ENCODE measurements around the gene ELMOD2. TPM values are rescaled to one million over a fixed set of nuclear protein-coding genes. Genes with fewer than 3 reads are reported as not detected.

Gene ELMOD2
- total RNA-seq, 2 donors from 2014 or later = 65.5 to 67.9 TPM

DNA sequence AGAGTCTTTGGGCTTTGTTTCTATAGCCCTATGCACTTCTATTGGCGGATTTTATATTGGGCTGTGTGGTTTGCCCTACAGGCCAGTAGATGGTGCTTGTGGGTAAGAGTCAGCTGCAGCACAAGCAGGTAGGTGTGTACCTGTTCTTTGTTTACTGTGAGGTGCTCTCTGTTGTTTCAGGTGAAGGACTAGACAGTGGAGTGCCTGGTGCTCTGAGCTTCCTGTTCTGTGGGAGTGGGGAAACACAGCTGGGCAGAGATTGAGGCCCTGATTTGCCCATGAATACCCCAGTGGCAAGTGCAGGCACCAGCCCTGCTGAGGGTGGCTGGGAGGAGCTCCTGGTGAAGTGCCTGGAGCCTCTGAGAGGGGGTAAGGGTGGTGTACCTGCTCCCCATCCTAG, 71.1 kb downstream of the ELMOD2 start:
- H3K4me3 Mint-ChIP-seq = no peak overlapping the region
- H3K36me3 Mint-ChIP-seq (ENCODE audit: low read depth) = no peaks in the 10 kb centered on the region
- WGBS, 2 experiments (ENCODE audit: insufficient coverage in 1 of 2, insufficient read length in 1 of 2) = 24% methylated on average over 1 of the region's 1 CpG; no CpG with 5 or more reads in 1 of the 2 experiments
- peaks cover 2% of the 10 kb centered on the region for H3K9me3 Mint-ChIP-seq
- Histone ChIP-seq H3K9me3 (ENCODE audit: control insufficient read depth, low read length) (no peaks in the 10 kb centered on the region), H3K9ac (ENCODE audit: extremely low read depth, low read length, poor library complexity, severe bottlenecking) (no peak overlapping the region), H3K27ac (ENCODE audit: low read depth, low read length) (no peak overlapping the region), H3K27me3 (ENCODE audit: control insufficient read depth, insufficient read depth, low read length, poor library complexity, severe bottlenecking) (peaks cover 3% of the 10 kb centered on the region), H3K4me3 (ENCODE audit: low read length) (no peak overlapping the region), H3K36me3 (ENCODE audit: control insufficient read depth, insufficient read depth, low read length) (no peaks in the 10 kb centered on the region), H3K4me1 (ENCODE audit: control insufficient read depth, insufficient read depth, low read length) (no peaks in the 10 kb centered on the region)
- peaks cover 3% of the 10 kb centered on the region for H3K4me1 Mint-ChIP-seq
- TF ChIP-seq CTCF (conservative IDR thresholded peaks at IDR 0.05) = peak; percentile 86
- H3K27me3 Mint-ChIP-seq (ENCODE audit: insufficient read depth) = peaks cover 15% of the 10 kb centered on the region
- peak; percentile 81 for DNase-seq
- no peak overlapping the region for H3K27ac Mint-ChIP-seq

- no peaks in the 10 kb centered on the region for H3K9me3 ChIP-seq (ENCODE audit: control insufficient read depth, low read length)
- Mint-ChIP-seq H3K9me3 (no peaks in the 10 kb centered on the region), H3K4me1 (peaks cover 12% of the 10 kb centered on the region), H3K36me3 (ENCODE audit: low read depth) (no peaks in the 10 kb centered on the region), H3K27me3 (ENCODE audit: insufficient read depth) (no peaks in the 10 kb centered on the region), H3K27ac (no peak overlapping the region), H3K4me3 (no peak overlapping the region)
- H3K4me3 ChIP-seq (ENCODE audit: low read length) = no peak overlapping the region
- no peaks in the 10 kb centered on the region for H3K4me1 ChIP-seq (ENCODE audit: control insufficient read depth, insufficient read depth, low read length)
- no peaks in the 10 kb centered on the region for H3K27me3 ChIP-seq (ENCODE audit: control insufficient read depth, insufficient read depth, low read length, poor library complexity, severe bottlenecking)
- DNase-seq = no peak
- H3K9ac ChIP-seq (ENCODE audit: extremely low read depth, low read length, poor library complexity, severe bottlenecking) = no peak overlapping the region
- H3K36me3 ChIP-seq (ENCODE audit: control insufficient read depth, insufficient read depth, low read length) = no peaks in the 10 kb centered on the region
- 82 to 89% methylated on average over 2 to 8 of the region's 8 CpGs for WGBS, 2 experiments (ENCODE audit: insufficient coverage in 1 of 2, insufficient read length in 1 of 2)
- TF ChIP-seq CTCF (conservative IDR thresholded peaks at IDR 0.05) = no peak
- H3K27ac ChIP-seq (ENCODE audit: low read depth, low read length) = no peak overlapping the region
These were observed 76.4 kb downstream of the ELMOD2 start for GRCh38 chr4:140600408-140600807.

DNA sequence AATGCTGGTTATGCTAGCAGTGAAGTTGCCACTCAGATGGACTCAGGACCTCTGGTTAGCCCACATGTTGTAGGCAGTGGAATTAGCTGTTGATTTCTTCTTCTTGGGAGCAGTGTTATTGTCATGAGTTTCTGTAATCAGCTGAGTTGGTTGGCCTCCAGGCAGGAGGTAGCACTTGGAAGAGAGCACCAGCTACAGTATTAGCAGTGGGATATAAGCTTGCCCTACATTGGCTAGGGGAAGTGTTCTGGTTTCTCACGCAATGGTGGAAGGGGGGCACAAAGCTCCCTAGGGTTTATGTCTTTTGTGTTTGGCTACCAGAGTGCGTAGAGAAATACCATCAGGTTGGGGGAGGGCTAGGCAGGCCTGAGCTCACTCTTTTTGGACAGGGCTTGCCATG, 78.7 kb downstream of the ELMOD2 start:
- H3K4me3 Mint-ChIP-seq = no peak overlapping the region

More for the DNA sequence above, 78.7 kb downstream of the ELMOD2 start:
- WGBS, 2 experiments (ENCODE audit: insufficient coverage in 1 of 2, insufficient read length in 1 of 2) = 80 to 84% methylated on average over 1 to 2 of the region's 2 CpGs
- no peaks in the 10 kb centered on the region for H3K9me3 Mint-ChIP-seq
- H3K36me3 Mint-ChIP-seq (ENCODE audit: low read depth) = no peaks in the 10 kb centered on the region
- Histone ChIP-seq H3K9me3 (ENCODE audit: control insufficient read depth, low read length) (no peaks in the 10 kb centered on the region), H3K36me3 (ENCODE audit: control insufficient read depth, insufficient read depth, low read length) (no peaks in the 10 kb centered on the region), H3K27ac (ENCODE audit: low read depth, low read length) (no peak overlapping the region), H3K9ac (ENCODE audit: extremely low read depth, low read length, poor library complexity, severe bottlenecking) (no peak overlapping the region), H3K27me3 (ENCODE audit: control insufficient read depth, insufficient read depth, low read length, poor library complexity, severe bottlenecking) (no peaks in the 10 kb centered on the region), H3K4me3 (ENCODE audit: low read length) (no peak overlapping the region), H3K4me1 (ENCODE audit: control insufficient read depth, insufficient read depth, low read length) (no peaks in the 10 kb centered on the region)
- no peak overlapping the region for H3K27ac Mint-ChIP-seq
- TF ChIP-seq CTCF (conservative IDR thresholded peaks at IDR 0.05) = no peak
- no peak for DNase-seq
- H3K4me1 Mint-ChIP-seq = peaks cover 12% of the 10 kb centered on the region
- H3K27me3 Mint-ChIP-seq (ENCODE audit: insufficient read depth) = no peaks in the 10 kb centered on the region

Measured in endodermal cell (in vitro differentiated cells).